Activated CD4-positive, alpha-beta T cell treated with anti-CD3 and anti-CD28 coated beads for 48 hours (primary cell): ENCODE results near the gene ZNF221.
A peak's percentile ranks its signal among the peaks of the same experiment; 100 is the strongest.
"Not testable (repeated sequence)": the region's sequence is repeated elsewhere in the genome, so short reads cannot be mapped to it uniquely, and the experiment has no call there.

Experiments
- DNase-seq: peaks from one replicate; pipeline ENCODE4 v3.0.0-alpha.2; 2020

ZNF221 gene

DNA sequence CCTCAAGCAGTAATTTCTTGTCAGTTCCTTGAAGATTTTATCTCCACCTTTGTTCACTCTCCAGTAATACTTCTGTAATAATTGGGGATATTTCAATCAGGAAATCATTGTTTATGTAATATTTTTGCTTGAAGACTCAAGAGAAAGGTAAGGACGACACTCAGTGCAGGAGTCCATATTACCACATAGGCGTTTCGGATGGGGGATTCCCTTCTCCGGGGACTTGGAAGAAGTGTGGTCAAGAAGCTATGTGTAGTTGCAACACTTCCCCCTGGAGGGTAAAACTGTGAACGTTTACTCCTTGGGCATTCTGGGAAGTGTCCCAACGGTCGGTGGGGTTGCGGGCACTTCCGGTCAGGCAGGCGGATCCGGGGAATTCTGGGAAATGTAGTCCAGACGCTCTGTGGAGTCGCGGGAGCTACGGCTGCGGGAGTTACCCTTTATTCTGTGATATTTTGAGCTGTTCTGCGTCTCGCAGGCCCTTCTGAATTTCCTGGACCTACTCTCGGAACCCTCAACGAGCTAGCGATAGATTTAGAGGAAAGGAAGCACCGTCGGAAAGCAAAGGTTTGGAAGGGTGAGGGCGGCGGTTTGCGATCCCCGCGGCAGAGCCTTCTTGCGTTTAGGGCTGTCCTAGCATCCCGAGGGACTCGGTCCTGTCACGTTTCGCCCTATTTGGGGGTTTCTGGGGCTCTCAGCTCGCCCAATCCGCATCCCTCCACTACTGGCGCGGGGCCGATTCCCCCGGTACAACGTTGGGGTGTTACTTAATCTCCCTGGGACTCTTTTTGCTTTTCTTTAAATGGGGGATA is at the start of gene ZNF221:
Gene ZNF221 (plus strand): TSS at position 395 of the 812 bp plus-strand sequence. CDS start 11,499 bp downstream, outside the sequence.
- peak; percentile 75 for DNase-seq

- peak; percentile 78 for DNase-seq
These were observed 49.3 kb upstream of the ZNF221 start for GRCh38 chr19:43901395-43902390.

GRCh38 chr19:43902399-43902798 is 48.6 kb upstream of the ZNF221 start:
- no peak for DNase-seq

GRCh38 chr19:43905897-43906296 is 45.1 kb upstream of the ZNF221 start:
- no peak for DNase-seq

DNA sequence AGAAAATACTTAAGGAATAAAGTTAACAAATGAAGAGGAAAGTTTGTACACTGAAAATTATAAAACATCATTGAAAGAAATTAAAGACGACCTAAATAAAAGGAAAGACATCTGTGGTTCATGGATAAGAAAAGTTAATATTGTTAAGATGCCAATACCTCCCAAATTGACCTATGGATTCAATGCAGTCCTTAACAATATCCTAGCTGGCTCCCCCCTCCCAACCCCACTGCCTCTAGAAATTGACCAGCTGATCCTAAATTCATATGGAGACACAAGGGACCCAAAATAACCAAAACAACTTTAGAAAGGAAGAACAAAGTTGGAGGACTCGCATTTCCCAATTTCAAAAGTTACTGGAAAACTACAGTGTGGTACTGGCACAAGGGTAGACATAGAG is 44.3 kb upstream of the ZNF221 start:
- no peak for DNase-seq

GRCh38 chr19:43908659-43909058 is 42.4 kb upstream of the ZNF221 start:
- no peak for DNase-seq

- DNase-seq: no peak
These were observed 40.1 kb upstream of the ZNF221 start for GRCh38 chr19:43910884-43911283.

- no peak for DNase-seq
These were observed 37.6 kb upstream of the ZNF221 start for GRCh38 chr19:43913383-43913782.

GRCh38 chr19:43914051-43914450 is 37.0 kb upstream of the ZNF221 start:
- no peak for DNase-seq

DNA sequence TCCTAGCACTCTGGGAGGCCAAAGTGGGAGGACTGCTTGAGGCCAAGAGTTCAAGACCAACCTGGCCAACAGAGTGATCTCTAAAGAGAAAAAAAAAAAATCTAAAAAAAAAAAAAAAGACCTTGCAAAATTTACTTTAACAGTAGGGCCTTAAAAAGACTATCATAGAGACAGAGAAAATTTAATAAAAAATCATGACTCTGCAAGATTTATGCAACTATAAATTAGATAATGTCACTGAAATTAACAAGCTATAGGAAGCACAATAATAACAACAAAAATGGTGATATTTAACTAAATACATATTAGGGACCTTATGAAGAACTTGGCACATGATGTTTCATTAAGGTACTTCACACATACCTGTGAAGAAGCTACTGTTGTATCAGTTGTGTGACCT is 27.2 kb upstream of the ZNF221 start:
- DNase-seq: no peak

- no peak for DNase-seq
These were observed 22.2 kb upstream of the ZNF221 start for GRCh38 chr19:43928820-43929219.

DNA sequence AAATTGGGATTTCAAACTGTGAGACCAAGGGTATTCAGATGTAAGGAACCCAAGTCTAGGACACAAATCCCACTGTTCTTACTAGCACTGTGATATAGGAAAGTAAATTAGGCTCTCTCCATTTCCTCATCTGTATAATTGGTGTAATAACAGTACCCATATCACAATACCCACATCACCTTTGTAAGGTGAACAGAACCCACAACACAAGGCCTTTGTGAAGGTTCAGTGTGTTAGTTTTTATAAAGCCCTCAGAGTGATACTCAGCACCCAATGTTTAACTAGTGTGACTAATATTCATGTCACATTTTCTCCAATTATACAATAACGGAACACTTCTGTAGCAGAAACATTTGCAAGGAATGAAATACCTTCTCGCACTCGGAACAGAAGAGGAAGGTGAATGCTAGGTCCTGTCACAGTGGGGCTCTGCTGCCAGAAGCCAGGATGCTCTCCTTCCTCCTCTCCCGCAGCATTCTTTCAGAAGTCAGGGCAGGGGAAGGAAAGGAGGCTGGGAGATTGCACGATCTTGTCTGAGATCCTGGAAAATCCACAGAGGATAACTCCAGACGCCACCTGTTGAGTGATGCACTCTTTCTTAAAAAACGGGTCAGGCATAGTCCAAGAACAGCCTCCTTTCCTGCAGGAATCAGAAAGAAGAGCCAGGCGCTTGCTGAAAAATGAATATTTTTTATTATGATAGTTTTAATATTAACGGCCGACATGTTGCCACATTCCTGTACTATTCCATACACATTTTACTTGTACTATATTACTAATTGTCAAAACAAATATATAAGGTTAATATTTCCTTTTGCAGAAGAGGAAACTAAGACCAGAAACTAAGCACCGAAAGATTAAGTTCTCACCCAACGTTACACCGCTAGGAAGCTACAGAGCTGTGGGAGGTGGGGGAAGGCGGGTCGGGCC is 16.7 kb upstream of the ZNF221 start:
- DNase-seq: no peak

DNA sequence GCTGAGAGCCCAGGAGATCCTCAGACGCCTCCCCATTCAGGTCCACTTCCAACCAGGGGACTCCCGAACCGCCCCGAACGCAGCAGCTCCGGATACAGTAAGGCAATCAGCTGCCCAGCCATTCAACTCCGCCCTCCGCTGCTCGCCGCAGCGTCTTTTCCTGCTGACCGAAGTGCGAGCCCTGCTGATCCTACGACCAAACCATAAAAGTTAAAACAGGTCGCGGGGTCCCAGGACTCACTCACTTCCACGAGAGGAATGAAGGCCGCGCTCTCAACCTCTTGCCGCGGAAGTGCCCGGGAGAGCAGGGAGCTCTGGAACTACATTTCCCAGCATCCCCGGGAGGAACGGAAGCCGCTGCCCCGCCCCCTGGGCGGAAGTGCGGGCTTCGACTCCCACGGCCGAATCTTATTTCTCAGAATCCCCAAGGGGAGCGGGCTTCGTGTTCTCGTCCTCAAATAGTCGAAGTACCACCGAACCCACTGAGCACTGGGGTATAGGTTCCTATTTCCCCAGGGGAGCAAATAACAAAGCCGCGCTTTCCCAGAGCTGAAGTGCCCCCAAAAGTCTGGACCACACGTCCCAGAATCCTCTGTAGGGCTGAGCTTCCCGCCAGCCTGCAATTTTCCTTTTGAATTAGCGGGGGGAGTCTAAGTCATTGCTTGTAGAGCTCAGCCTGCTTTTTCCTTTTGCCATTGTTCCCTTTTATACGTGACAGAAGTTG is 15.9 kb upstream of the ZNF221 start, which contains the start of gene ZNF45:
Gene ZNF45 (minus strand): TSS at position 298 of the 724 bp plus-strand sequence. CDS start 13,097 bp downstream, outside the sequence.
- DNase-seq: peak; percentile 92

- no peak for DNase-seq
These were observed 14.8 kb upstream of the ZNF221 start for GRCh38 chr19:43936188-43936587.

DNA sequence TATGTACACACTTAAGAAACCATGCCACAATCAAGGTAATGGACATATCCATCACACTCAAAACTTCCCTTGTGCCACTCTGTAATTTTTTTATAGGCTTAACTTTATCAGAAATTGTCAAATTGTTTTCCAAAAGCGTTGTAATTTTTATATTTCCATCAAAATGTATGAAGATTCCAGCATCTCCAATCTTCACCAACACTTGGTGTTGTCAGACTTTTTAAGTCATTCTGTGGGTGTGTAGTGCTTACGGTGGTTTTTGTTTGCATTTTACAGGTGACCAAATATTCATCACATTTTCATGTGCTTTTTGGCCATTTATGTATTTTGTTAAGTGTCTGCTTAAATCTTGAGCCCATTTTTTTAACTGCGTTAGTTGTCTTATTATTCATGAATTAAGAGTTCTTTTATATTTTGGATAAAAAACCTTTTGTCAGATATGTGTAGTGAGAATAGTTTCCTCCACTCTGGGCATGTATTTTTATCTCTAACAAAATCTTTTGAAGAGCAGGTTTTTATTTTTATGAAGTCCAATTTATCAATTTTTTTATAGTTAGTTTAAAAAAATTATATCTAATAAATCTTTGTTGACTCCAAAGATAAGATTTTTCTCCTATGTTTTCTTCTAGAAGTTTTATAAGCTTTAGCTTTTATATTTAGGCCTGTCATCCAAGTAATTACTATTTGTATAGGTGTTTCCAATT is 11.3 kb upstream of the ZNF221 start:
- DNase-seq: no peak

- no peak for DNase-seq
These were observed 10.3 kb upstream of the ZNF221 start for GRCh38 chr19:43940719-43941118.

GRCh38 chr19:43941209-43941608 is 9.8 kb upstream of the ZNF221 start:
- DNase-seq: no peak

DNA sequence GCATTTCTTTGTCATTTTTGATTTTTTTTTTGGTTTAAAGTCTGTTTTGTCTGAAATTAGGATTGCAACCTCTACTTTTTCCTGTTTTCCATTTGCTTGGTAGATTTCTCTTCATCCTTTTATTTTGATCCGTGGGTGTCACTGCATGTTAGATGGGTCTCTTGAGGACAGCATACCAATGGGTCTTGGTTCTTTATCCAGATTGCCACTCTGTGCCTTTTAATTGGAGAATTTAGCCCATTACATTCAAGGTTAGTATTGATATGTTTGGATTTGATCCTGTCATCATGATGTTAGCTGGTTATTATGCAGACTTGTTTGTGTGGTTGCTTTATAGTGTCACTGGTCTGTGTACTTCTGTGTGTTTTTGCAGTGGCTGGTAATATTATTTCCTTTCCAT is 3.6 kb upstream of the ZNF221 start:
- not testable (repeated sequence) for DNase-seq

- DNase-seq: not testable (repeated sequence)
These were observed 1.2 kb upstream of the ZNF221 start for GRCh38 chr19:43949803-43950202.

- no peak for DNase-seq
These were observed 5.8 kb downstream of the ZNF221 start for GRCh38 chr19:43956827-43957226.

DNA sequence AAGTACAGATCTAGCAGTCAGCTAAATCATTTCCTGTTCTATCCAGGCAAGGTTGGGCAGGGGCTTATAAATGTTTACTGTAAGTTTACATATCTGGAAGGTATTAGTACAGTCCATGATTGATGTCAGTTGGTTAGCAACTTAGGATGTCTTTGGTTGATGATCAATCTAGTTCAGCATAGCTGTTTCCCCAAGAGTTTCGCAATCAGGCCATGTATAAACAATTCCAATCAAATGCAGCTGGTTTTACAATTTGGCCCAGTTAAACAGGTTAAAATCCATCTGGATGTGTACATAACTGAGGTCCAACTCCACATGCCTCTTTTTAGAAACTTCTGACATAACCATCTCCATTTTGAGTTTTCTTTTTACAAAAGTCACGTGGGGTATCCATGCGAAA is 6.9 kb downstream of the ZNF221 start:
- no peak for DNase-seq
